ENCODE results near the gene RHBDF1. TPM values are rescaled to one million over a fixed set of nuclear protein-coding genes. Genes with fewer than 3 reads are reported as not detected.

The RHBDF1 gene
- total RNA-seq, 1 donor from 2014 or later = 0.52 TPM

- Mint-ChIP-seq H3K9me3 (no peaks in the 10 kb centered on the region), H3K4me1 (ENCODE audit: low read depth) (peaks cover 7% of the 10 kb centered on the region), H3K27ac (no peak overlapping the region), H3K27me3 (ENCODE audit: insufficient read depth) (peaks cover 30% of the 10 kb centered on the region), H3K36me3 (ENCODE audit: low read depth) (no peaks in the 10 kb centered on the region), H3K4me3 (no peak overlapping the region)
- intact Hi-C loops (cut with micrococcal nuclease) = loop anchor here (1.0 kb wide), 4 partner anchors 12 to 297 kb away; no protein-coding TSS in a partner anchor
- peak; percentile 75 for DNase-seq (ENCODE audit: low spot score)
These were observed 6.7 kb downstream of the RHBDF1 start for GRCh38 chr16:65745-66144.

GRCh38 chr16:64914-65255 is 7.5 kb downstream of the RHBDF1 start:
- Mint-ChIP-seq H3K4me3 (no peak overlapping the region), H3K27ac (no peak overlapping the region), H3K27me3 (ENCODE audit: insufficient read depth) (peaks cover 25% of the 10 kb centered on the region), H3K36me3 (ENCODE audit: low read depth) (no peaks in the 10 kb centered on the region), H3K9me3 (no peaks in the 10 kb centered on the region), H3K4me1 (ENCODE audit: low read depth) (peaks cover 7% of the 10 kb centered on the region)
- intact Hi-C loops (cut with micrococcal nuclease) = loop anchor here (1.0 kb wide), 4 partner anchors 12 to 297 kb away; no protein-coding TSS in a partner anchor
- DNase-seq (ENCODE audit: low spot score) = no peak

- Mint-ChIP-seq H3K4me3 (no peak overlapping the region), H3K36me3 (ENCODE audit: low read depth) (no peaks in the 10 kb centered on the region), H3K4me1 (ENCODE audit: low read depth) (peaks cover 7% of the 10 kb centered on the region), H3K27me3 (ENCODE audit: insufficient read depth) (peaks cover 19% of the 10 kb centered on the region), H3K9me3 (no peaks in the 10 kb centered on the region), H3K27ac (no peak overlapping the region)
- DNase-seq (ENCODE audit: low spot score) = no peak
- intact Hi-C loops (cut with micrococcal nuclease) = no loop called here
These were observed 8.2 kb downstream of the RHBDF1 start for GRCh38 chr16:63998-64913.

- H3K36me3 Mint-ChIP-seq (ENCODE audit: low read depth) = no peaks in the 10 kb centered on the region
- intact Hi-C loops (cut with micrococcal nuclease) = no loop called here
- DNase-seq (ENCODE audit: low spot score) = no peak
- H3K4me3 Mint-ChIP-seq = no peak overlapping the region
- peaks cover 7% of the 10 kb centered on the region for H3K4me1 Mint-ChIP-seq (ENCODE audit: low read depth)
- no peaks in the 10 kb centered on the region for H3K9me3 Mint-ChIP-seq
- peaks cover 15% of the 10 kb centered on the region for H3K27me3 Mint-ChIP-seq (ENCODE audit: insufficient read depth)
- no peak overlapping the region for H3K27ac Mint-ChIP-seq
These were observed 9.0 kb downstream of the RHBDF1 start for GRCh38 chr16:63466-63865.

GRCh38 chr16:62968-63391 is 9.5 kb downstream of the RHBDF1 start:
- Mint-ChIP-seq H3K27ac (no peak overlapping the region), H3K9me3 (no peaks in the 10 kb centered on the region), H3K4me3 (no peak overlapping the region), H3K36me3 (ENCODE audit: low read depth) (peaks cover 5% of the 10 kb centered on the region), H3K27me3 (ENCODE audit: insufficient read depth) (peaks cover 15% of the 10 kb centered on the region), H3K4me1 (ENCODE audit: low read depth) (peaks cover 7% of the 10 kb centered on the region)
- DNase-seq (ENCODE audit: low spot score) = no peak
- intact Hi-C loops (cut with micrococcal nuclease) = no loop called here

GRCh38 chr16:62283-62967 is 10.0 kb downstream of the RHBDF1 start:
- Mint-ChIP-seq H3K36me3 (ENCODE audit: low read depth) (peaks cover 7% of the 10 kb centered on the region), H3K4me1 (ENCODE audit: low read depth) (peaks cover 7% of the 10 kb centered on the region), H3K9me3 (no peaks in the 10 kb centered on the region), H3K27ac (no peak overlapping the region), H3K27me3 (ENCODE audit: insufficient read depth) (peaks cover 11% of the 10 kb centered on the region), H3K4me3 (no peak overlapping the region)
- intact Hi-C loops (cut with micrococcal nuclease) = no loop called here
- DNase-seq (ENCODE audit: low spot score) = no peak

- H3K9me3 Mint-ChIP-seq = no peaks in the 10 kb centered on the region
- peaks cover 7% of the 10 kb centered on the region for H3K36me3 Mint-ChIP-seq (ENCODE audit: low read depth)
- peaks cover 7% of the 10 kb centered on the region for H3K4me1 Mint-ChIP-seq (ENCODE audit: low read depth)
- intact Hi-C loops (cut with micrococcal nuclease) = no loop called here
- H3K27me3 Mint-ChIP-seq (ENCODE audit: insufficient read depth) = peaks cover 11% of the 10 kb centered on the region
- no peak for DNase-seq (ENCODE audit: low spot score)
- no peak overlapping the region for H3K4me3 Mint-ChIP-seq
- no peak overlapping the region for H3K27ac Mint-ChIP-seq
These were observed 10.6 kb downstream of the RHBDF1 start for GRCh38 chr16:61879-62281.

- Mint-ChIP-seq H3K9me3 (no peaks in the 10 kb centered on the region), H3K36me3 (ENCODE audit: low read depth) (peaks cover 8% of the 10 kb centered on the region), H3K27ac (no peak overlapping the region), H3K4me1 (ENCODE audit: low read depth) (peaks cover 7% of the 10 kb centered on the region), H3K27me3 (ENCODE audit: insufficient read depth) (peaks cover 11% of the 10 kb centered on the region), H3K4me3 (no peak overlapping the region)
- intact Hi-C loops (cut with micrococcal nuclease) = no loop called here
- no peak for DNase-seq (ENCODE audit: low spot score)
These were observed 11.2 kb downstream of the RHBDF1 start for GRCh38 chr16:60929-61878.

- peaks cover 12% of the 10 kb centered on the region for H3K36me3 Mint-ChIP-seq (ENCODE audit: low read depth)
- no peaks in the 10 kb centered on the region for H3K9me3 Mint-ChIP-seq
- DNase-seq (ENCODE audit: low spot score) = no peak
- no peaks in the 10 kb centered on the region for H3K4me1 Mint-ChIP-seq (ENCODE audit: low read depth)
- H3K27me3 Mint-ChIP-seq (ENCODE audit: insufficient read depth) = peaks cover 4% of the 10 kb centered on the region
- intact Hi-C loops (cut with micrococcal nuclease) = no loop called here
- no peak overlapping the region for H3K27ac Mint-ChIP-seq
- H3K4me3 Mint-ChIP-seq = no peak overlapping the region
These were observed 12.3 kb downstream of the RHBDF1 start for GRCh38 chr16:60166-60565.

- Mint-ChIP-seq H3K36me3 (ENCODE audit: low read depth) (peaks cover 12% of the 10 kb centered on the region), H3K9me3 (no peaks in the 10 kb centered on the region), H3K4me1 (ENCODE audit: low read depth) (no peaks in the 10 kb centered on the region), H3K27ac (no peak overlapping the region), H3K27me3 (ENCODE audit: insufficient read depth) (peaks cover 4% of the 10 kb centered on the region), H3K4me3 (no peak overlapping the region)
- intact Hi-C loops (cut with micrococcal nuclease) = no loop called here
- DNase-seq (ENCODE audit: low spot score) = no peak
These were observed 12.9 kb downstream of the RHBDF1 start for GRCh38 chr16:59440-60059.

GRCh38 chr16:58491-59439 is 13.7 kb downstream of the RHBDF1 start:
- H3K36me3 Mint-ChIP-seq (ENCODE audit: low read depth) = peaks cover 12% of the 10 kb centered on the region
- intact Hi-C loops (cut with micrococcal nuclease) = no loop called here
- peaks cover 4% of the 10 kb centered on the region for H3K27me3 Mint-ChIP-seq (ENCODE audit: insufficient read depth)
- no peak for DNase-seq (ENCODE audit: low spot score)
- H3K27ac Mint-ChIP-seq = no peak overlapping the region
- H3K4me3 Mint-ChIP-seq = no peak overlapping the region
- no peaks in the 10 kb centered on the region for H3K9me3 Mint-ChIP-seq
- H3K4me1 Mint-ChIP-seq (ENCODE audit: low read depth) = no peaks in the 10 kb centered on the region
